ENCODE results near the gene RTCA. TPM values are rescaled to one million over a fixed set of nuclear protein-coding genes. Genes with fewer than 3 reads are reported as not detected.

RTCA gene
- total RNA-seq, 1 experiment from 2014 or later = 33.6 TPM

- no peak for DNase-seq
- no peak overlapping the region for H3K18ac ChIP-seq (ENCODE audit: insufficient read length, low read depth, low read length)
- H3K9me3 Mint-ChIP-seq = no peaks in the 10 kb centered on the region
- H2BK12ac ChIP-seq (ENCODE audit: insufficient read length, low read depth, low read length) = no peak overlapping the region
- H3K27me3 Mint-ChIP-seq (ENCODE audit: low read depth) = no peaks in the 10 kb centered on the region
- peaks cover 37 to 73% (median 72%) of the 10 kb centered on the region in 3 experiments; a peak in 6 of 7 replicates for H3K36me3 Mint-ChIP-seq (ENCODE audit: insufficient read depth in 1 of 3, low read depth in 3 of 3)
- no peak overlapping the region for H3K4ac ChIP-seq (ENCODE audit: low read depth, low read length)
- no peak overlapping the region for H3T11ph ChIP-seq (ENCODE audit: low read length)
- H3K23me2 ChIP-seq (ENCODE audit: insufficient read length, low read depth, low read length, poor library complexity, severe bottlenecking) = no peaks in the 10 kb centered on the region
- H2BK120ac ChIP-seq (ENCODE audit: low read depth, low read length, poor library complexity, severe bottlenecking) = no peak overlapping the region
- no peaks in the 10 kb centered on the region for H3K79me1 ChIP-seq (ENCODE audit: insufficient read depth, low read depth, low read length, poor library complexity, severe bottlenecking)
- H3K27ac Mint-ChIP-seq = no peak overlapping the region
- H4K8ac ChIP-seq (replicated peaks; ENCODE audit: insufficient read length, low read depth, low read length) = no peak overlapping the region
- no peak overlapping the region for H3K4me2 ChIP-seq (ENCODE audit: insufficient read depth, insufficient read length, low read length)
- H3K56ac ChIP-seq (ENCODE audit: insufficient read length, low read depth, low read length) = no peak overlapping the region
- no peaks in the 10 kb centered on the region for H3K79me2 ChIP-seq (ENCODE audit: insufficient read depth, low read length)
- H3K4me1 Mint-ChIP-seq = no peaks in the 10 kb centered on the region
- H3K23ac ChIP-seq (ENCODE audit: insufficient read length, low read depth, low read length) = no peak overlapping the region
- H2AFZ ChIP-seq (ENCODE audit: low read length) = no peak overlapping the region
- H2BK20ac ChIP-seq (ENCODE audit: low read depth, low read length, poor library complexity, severe bottlenecking) = no peak overlapping the region
- no CpG with 5 or more reads among the region's 1 CpG for WGBS (ENCODE audit: extremely low coverage, insufficient read length, low lambda C conversion rate)
- no peak overlapping the region for H2BK5ac ChIP-seq (ENCODE audit: insufficient read length, low read length)
- H3K14ac ChIP-seq (ENCODE audit: insufficient read depth, low read length) = no peak overlapping the region
- H3K4me3 Mint-ChIP-seq = no peak overlapping the region
- no peak overlapping the region for H3K27ac ChIP-seq (ENCODE audit: insufficient read length, low read depth, low read length)
- no peak overlapping the region for H2BK15ac ChIP-seq (ENCODE audit: low read depth, low read length)
- H3K9me3 ChIP-seq (ENCODE audit: control insufficient read depth, low read depth, low read length) = no peaks in the 10 kb centered on the region
- no peaks in the 10 kb centered on the region for H3K4me1 ChIP-seq (ENCODE audit: insufficient read depth, low read length)
- no peaks in the 10 kb centered on the region for H3K27me3 ChIP-seq (ENCODE audit: insufficient read depth, low read length)
- H4K5ac ChIP-seq (ENCODE audit: insufficient read length, low read depth, low read length) = no peak overlapping the region
- H3K9ac ChIP-seq (ENCODE audit: extremely low read depth, insufficient read length, low read length) = no peak overlapping the region
- H2AK5ac ChIP-seq (ENCODE audit: insufficient read length, low read length) = no peak overlapping the region
- H4K20me1 ChIP-seq (ENCODE audit: control insufficient read depth, insufficient read depth, insufficient read length) = no peaks in the 10 kb centered on the region
- no peak overlapping the region for H4K91ac ChIP-seq (ENCODE audit: insufficient read length, low read depth, low read length)
- no peak for TF ChIP-seq CTCF (conservative IDR thresholded peaks at IDR 0.05)
Observed at GRCh38 chr1:100277866-100278265, 11.8 kb downstream of the RTCA start.
